GM21786 (cell line): Measurements from ENCODE around the gene ZNF682.
"Not testable (repeated sequence)": the region's sequence is repeated elsewhere in the genome, so short reads cannot be mapped to it uniquely, and the experiment has no call there.

ENCODE experiments used
- ATAC-seq: cut with Tn5 transposase; IDR thresholded peaks from one replicate; pipeline ENCODE4 v1.9.1; 2021; ENCODE audit not compliant: unreplicated experiment

ZNF682 gene

DNA sequence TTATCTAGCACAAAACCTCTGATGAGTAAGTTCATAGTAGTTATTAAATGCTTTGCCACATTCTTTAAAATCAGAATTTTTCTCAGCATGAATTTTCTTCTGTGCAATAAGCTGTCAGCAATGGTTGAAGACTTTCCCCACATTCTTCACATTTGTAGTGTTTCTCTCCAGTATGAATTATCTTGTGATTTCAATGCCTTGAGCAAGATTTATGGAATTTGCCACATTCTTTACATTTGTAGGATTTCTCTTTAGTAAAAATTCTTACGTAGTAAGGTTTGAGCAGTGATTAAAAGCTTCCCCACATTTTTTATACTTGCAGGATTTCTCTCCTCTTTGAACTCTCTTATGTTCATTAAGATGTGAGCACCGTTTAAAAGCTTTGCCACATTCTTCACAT is 33.6 kb downstream of the ZNF682 start:
- ATAC-seq, result no peak

DNA sequence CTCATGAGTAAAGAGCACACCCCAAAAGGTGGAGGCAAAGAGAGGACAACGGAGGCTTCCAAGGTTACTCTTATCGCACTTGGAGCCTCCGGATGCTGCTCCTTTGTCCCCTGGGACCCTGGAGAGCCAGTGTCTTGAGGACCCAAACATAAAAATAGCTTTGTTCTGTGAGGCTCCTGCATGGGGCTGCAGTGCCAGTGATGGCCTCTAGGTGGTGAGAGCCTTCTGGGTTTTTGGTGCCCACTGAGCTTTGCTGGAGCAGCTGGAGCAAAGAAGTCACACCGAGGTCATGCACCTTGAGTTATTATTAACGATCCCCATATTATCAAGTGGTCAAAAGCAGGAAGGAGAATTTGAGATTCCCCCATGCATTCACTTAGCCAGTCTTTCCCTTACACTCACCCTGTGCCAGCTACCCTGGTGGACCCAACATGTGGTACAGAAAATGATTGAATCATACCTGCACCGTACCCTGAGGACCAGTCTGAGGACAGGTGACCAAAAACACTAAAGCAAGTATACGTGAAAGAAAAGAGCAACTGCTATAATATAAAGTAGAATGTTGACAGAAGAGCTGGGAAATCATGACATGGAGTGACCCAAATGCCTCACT is 41.5 kb downstream of the ZNF682 start:
- no peak for ATAC-seq

DNA sequence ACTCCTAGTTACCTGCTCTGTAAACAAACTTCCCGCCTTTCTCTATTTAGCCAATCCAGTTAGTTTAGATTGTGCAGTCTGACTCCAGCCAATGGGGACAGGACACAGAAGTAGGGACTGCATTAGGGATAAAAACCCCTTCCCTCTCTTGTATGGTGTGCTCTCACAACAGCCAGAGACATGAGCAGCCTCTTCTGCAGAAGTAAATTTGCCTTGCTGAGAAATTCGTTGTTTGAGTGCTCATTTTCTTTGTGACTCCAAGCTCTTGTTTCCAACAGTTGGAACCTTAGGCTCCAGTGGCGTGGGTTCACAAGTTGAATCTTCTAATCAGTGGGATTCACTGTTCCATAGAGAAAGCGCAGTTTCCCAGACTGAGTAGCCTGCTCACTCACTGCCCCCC is 72.4 kb downstream of the ZNF682 start:
- no peak for ATAC-seq

DNA sequence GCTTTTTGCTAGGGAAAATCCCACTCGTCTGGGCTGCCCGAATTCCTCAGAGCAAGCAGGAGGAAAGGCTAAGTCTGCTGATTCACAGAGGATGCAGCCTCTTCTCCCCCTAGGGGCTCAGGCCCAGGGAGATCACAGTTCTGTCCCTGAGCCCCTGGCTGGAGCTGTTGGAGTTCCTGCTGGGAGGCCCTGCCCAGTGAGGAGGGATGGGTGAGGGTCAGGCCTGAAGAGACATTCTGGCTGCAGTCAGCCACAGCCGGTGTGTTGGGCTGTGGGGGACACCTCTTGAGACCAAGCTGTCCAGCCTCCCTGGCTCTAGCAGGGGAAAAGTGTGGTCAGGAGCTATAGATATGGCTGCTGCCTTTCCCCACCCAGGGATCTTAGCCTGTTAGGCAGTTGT is 73.2 kb downstream of the ZNF682 start:
- not testable (repeated sequence) for ATAC-seq

DNA sequence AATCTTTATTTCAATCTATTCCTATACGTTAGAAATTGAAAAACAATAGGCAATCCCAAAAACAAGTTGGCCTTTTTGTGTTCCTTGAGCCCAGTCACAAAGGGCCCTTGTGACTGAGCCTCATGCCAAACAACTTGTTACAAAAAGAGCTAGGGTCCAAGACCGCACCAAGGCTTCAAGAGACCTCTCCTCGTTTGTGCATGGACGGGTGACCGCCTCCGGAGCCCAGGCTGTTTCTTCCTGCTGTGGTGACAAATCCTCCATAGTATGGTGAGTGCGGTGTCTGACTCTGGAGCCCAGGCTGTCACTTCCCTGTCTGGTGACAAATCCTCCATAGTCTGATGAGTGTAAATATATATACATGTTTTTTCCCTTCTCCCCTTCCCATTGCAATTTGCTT is 74.9 kb downstream of the ZNF682 start:
- ATAC-seq, result no peak

DNA sequence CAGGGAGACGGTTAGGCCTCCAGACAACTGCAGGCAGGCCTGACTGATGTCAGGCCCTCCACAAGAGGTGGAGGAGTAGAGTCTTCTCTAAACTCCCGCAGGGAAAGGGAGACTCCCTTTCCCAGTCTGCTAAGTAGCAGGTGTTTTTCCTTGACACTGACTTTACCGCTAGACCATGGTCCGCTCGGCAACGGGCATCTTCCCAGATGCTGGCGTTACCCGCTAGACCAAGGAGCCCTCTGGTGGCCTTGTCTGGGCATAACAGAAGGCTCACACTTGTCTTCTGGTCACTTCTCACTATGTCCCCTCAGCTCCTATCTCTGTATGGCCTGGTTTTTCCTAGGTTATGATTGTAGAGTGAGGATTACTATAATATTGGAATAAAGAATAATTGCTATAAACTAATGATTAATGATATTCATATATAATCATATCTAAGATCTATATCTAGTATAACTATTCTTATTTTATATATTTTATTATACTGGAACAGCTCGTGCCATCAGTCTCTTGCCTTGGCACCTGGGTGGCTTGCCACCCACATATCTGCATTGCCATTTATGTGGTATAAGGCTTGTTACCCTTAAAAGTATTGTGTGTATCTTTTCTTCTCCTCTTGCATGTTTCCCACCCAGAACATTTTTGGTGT is 80.0 kb downstream of the ZNF682 start:
- ATAC-seq, result not testable (repeated sequence)

DNA sequence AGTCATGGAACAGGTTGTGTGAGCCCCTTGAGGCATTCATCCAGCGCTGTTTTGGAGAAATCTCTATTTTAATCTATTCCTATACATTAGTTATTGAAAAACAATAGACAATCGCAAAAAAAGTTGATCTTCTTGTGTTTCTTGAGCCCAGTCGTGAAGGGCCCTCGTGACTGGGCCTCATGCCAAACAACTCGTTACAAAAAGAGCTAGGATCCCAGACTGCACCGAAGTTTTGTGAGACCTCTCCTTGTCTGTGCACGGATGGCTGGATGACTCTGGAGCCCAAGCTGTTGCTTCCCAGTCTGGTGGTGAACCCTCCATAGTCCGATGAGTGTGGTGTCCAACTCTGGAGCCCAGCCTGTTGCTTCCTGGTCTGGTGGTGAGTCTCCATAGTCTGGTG is 81.5 kb downstream of the ZNF682 start:
- not testable (repeated sequence) for ATAC-seq

DNA sequence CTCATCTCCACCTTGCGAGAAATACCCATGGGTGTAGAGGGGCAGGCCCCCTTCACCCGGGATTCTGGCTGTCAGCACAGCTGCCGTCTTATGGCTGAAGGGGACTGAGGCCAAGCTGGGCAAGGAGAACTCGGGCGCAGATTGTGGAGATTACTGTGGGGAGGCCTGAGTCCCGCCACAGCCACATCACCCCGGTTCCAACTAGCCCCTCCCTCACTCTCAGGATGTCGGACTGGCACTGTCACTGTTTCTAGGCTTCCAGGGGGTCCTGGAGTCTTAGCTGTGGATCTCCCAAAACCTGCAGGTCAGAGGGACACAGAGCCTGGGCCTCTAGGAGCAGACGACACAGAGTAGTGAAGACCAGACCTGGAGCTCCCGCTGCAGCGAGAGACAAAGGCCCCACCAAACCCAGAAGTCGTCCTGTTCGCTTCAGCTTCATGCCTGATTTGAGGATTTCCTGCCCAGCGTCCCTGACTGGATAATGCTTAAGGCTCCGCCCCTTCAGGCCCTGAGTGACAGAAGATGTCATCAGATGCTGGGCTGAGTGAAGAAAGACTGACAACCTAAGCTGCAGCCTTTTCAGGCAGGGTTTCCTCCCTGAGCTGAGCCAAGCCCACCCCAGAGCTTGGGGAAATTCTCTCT is 82.8 kb downstream of the ZNF682 start:
- ATAC-seq, result no peak

DNA sequence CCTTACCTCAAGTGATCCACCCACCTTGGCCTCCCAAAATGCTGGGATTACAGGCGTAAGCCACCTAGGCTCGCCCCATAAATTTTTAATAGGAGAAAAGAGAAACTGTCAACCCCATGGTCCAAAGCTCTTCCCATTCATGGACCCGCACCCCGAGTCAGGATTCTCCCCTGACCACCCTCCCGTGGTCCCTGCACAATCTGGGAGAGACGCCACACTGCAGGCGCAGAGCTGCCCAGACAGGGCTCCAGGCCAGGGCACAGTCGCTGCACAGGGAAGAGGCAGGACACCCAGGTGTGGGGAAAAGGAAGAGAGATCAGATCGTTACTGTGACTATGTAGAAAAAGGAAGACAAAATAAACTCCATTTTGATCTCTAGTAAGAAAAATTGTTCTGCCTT is 84.1 kb downstream of the ZNF682 start:
- ATAC-seq, result no peak
